IMR-90 (cell line): ENCODE data around the gene IFT43. TPM values are rescaled to one million over a fixed set of nuclear protein-coding genes. Genes with fewer than 3 reads are reported as not detected.

Experiments used
- ATAC-seq: fragments of 200-7000 bp; cut with Tn5 transposase; 2 replicates; pipeline ENCODE4 v1.9.1; 2020; ENCODE audit warnings: low read depth, mild to moderate bottlenecking, moderate library complexity
- BruUV-seq: library from RNA; stranded (reverse); fragments of 400-500 nt; replicated peaks from 2 replicates; lab custom pipeline; 2021; lab: Mats Ljungman, UMichigan
- CTCF ChIA-PET: fragments of 300-600 bp; formaldehyde crosslinking; extraction: SDS; loops from one replicate; lab custom pipeline; 2021; ENCODE audit warnings: antibody characterized with exemption; lab: Yijun Ruan, JAX
- POLR2A ChIA-PET: fragments of 300-600 bp; sonication (Branson Sonifier 250); formaldehyde crosslinking; loops from one replicate; lab custom pipeline; 2022; ENCODE audit warnings: antibody characterized with exemption; ENCODE audit not compliant: unreplicated experiment; lab: Charles Lee
- DNase-seq: peaks from one replicate; pipeline ENCODE4 v3.0.0; 2013
- H2AFZ ChIP-seq: replicated peaks from 2 replicates; pipeline ENCODE3; 2013; ENCODE audit warnings: low read length, mild to moderate bottlenecking; ENCODE audit not compliant: poor library complexity
- H2AK5ac ChIP-seq: 2 replicates; pipeline ENCODE4 v1.6.1; 2013; ENCODE audit warnings: low read depth, low read length, inconsistent platforms
- H2AK9ac ChIP-seq: replicated peaks from 2 replicates; pipeline ENCODE3; 2013; ENCODE audit warnings: mild to moderate bottlenecking, low read depth, low read length, moderate library complexity; ENCODE audit not compliant: poor library complexity
- H2BK120ac ChIP-seq: 2 replicates; pipeline ENCODE4 v1.6.1; 2013; ENCODE audit warnings: low read depth, low read length, inconsistent platforms
- H2BK15ac ChIP-seq: 3 replicates; pipeline ENCODE4 v1.6.1; 2013; ENCODE audit warnings: low read depth, low read length, inconsistent platforms
- H2BK20ac ChIP-seq: 2 replicates; pipeline ENCODE4 v1.6.1; 2013; ENCODE audit warnings: low read depth, mild to moderate bottlenecking, inconsistent platforms, low read length, moderate library complexity
- H2BK5ac ChIP-seq: 2 replicates; pipeline ENCODE4 v1.6.1; 2013; ENCODE audit warnings: mild to moderate bottlenecking, low read depth, low read length, inconsistent platforms; ENCODE audit not compliant: poor library complexity, severe bottlenecking
- H3K14ac ChIP-seq: replicated peaks from 2 replicates; pipeline ENCODE4 v1.6.1; 2013; ENCODE audit warnings: low read depth, low read length, inconsistent platforms
- H3K18ac ChIP-seq: 2 replicates; pipeline ENCODE4 v1.6.1; 2013; ENCODE audit warnings: low read depth, low read length, control low read depth
- H3K23ac ChIP-seq: 2 replicates; pipeline ENCODE4 v1.6.1; 2013; ENCODE audit warnings: low read depth, low read length, inconsistent platforms
- H3K27ac ChIP-seq: 2 replicates; pipeline ENCODE4 v1.5.1; 2013; ENCODE audit warnings: mild to moderate bottlenecking, control low read depth, low read length; ENCODE audit not compliant: insufficient read depth
- H3K27me3 ChIP-seq: 2 replicates; pipeline ENCODE4 v1.6.1; 2013; ENCODE audit warnings: low read length; ENCODE audit not compliant: control insufficient read depth, insufficient read depth
- H3K36me3 ChIP-seq: 2 replicates; pipeline ENCODE4 v1.6.1; 2013; ENCODE audit warnings: low read length, mixed read lengths; ENCODE audit not compliant: control insufficient read depth, insufficient read depth
- H3K4ac ChIP-seq: 2 replicates; pipeline ENCODE4 v1.6.1; 2013; ENCODE audit warnings: low read depth, low read length, inconsistent platforms
- H3K4me1 ChIP-seq: 2 replicates; pipeline ENCODE4 v1.6.1; 2013; ENCODE audit warnings: low read length, mixed read lengths; ENCODE audit not compliant: control insufficient read depth, insufficient read depth
- H3K4me2 ChIP-seq: 2 replicates; pipeline ENCODE4 v1.6.1; 2013; ENCODE audit warnings: low read depth, mild to moderate bottlenecking, control low read depth, low read length, moderate library complexity
- H3K4me3 ChIP-seq: 2 replicates; pipeline ENCODE4 v1.5.1; 2013; ENCODE audit warnings: low read depth, mild to moderate bottlenecking, control low read depth, low read length, moderate library complexity; ENCODE audit not compliant: insufficient read depth
- H3K56ac ChIP-seq: 2 replicates; pipeline ENCODE4 v1.6.1; 2013; ENCODE audit warnings: low read length, inconsistent platforms; ENCODE audit not compliant: insufficient read depth; ENCODE audit errors: extremely low read depth
- H3K79me1 ChIP-seq, 2 experiments: 2 replicates each; pipeline ENCODE4 v1.6.1; 2013; ENCODE audit warnings: low read length in 2 of 2, inconsistent platforms in 1 of 2, low read depth in 1 of 2
- H3K9ac ChIP-seq: 2 replicates; pipeline ENCODE4 v1.6.1; 2013; ENCODE audit warnings: low read depth, low read length, control low read depth
- H3K9me1 ChIP-seq: 2 replicates; pipeline ENCODE4 v1.6.1; 2013; ENCODE audit warnings: low read length, inconsistent platforms; ENCODE audit not compliant: insufficient read depth
- H3K9me3 ChIP-seq: 2 replicates; pipeline ENCODE4 v1.6.1; 2013; ENCODE audit warnings: low read length; ENCODE audit not compliant: control insufficient read depth, insufficient read depth
- H4K20me1 ChIP-seq: 2 replicates; pipeline ENCODE4 v1.6.1; 2013; ENCODE audit warnings: low read length, inconsistent platforms; ENCODE audit not compliant: insufficient read depth
- H4K5ac ChIP-seq: 2 replicates; pipeline ENCODE4 v1.6.1; 2013; ENCODE audit warnings: mild to moderate bottlenecking, low read depth, low read length, control low read depth
- H4K8ac ChIP-seq, 2 experiments: 2 replicates each; pipeline ENCODE4 v1.6.1; 2013; ENCODE audit warnings: low read depth in 2 of 2, low read length in 2 of 2, control low read depth in 1 of 2, inconsistent platforms in 1 of 2
- H4K91ac ChIP-seq: 2 replicates; pipeline ENCODE4 v1.6.1; 2013; ENCODE audit warnings: low read depth, low read length, inconsistent platforms; ENCODE audit not compliant: insufficient read depth
- MXI1 ChIP-seq: IDR thresholded peaks from 2 replicates; pipeline ENCODE4 v1.6.1; 2012; ENCODE audit warnings: low read depth, mild to moderate bottlenecking, low read length, moderate library complexity, borderline replicate concordance
- SMC3 ChIP-seq: fragments of 150-350 bp; IDR thresholded peaks from 2 replicates; pipeline ENCODE4 v1.6.1; 2016; ENCODE audit warnings: low read depth, mild to moderate bottlenecking, antibody characterized with exemption, low read length, moderate library complexity
- WGBS, 2 experiments: methylation state at CpG; one replicate each; pipeline versions ENCODE4 v1.1.5 to v1.1.7; 2013; ENCODE audit warnings: missing lambda C conversion rate in 2 of 2; ENCODE audit not compliant: insufficient read length in 1 of 2; ENCODE audit errors: extremely low coverage in 2 of 2; 5-methylcytosine and 5-hydroxymethylcytosine counted together
- dilution Hi-C: fragments of 300-500 bp; cut with HindIII; formaldehyde crosslinking; loops from one replicate; pipeline ENCODE4 v1.14.3; 2018; ENCODE audit warnings: low sequenced_read_pairs; ENCODE audit not compliant: unreplicated experiment
- in situ Hi-C: fragments of 300-500 bp; cut with MboI; formaldehyde crosslinking; loops from 3 replicates; pipeline ENCODE4 v1.14.3; 2019; ENCODE audit warnings: low sequenced_read_pairs, inconsistent platforms, mixed read lengths
- intact Hi-C: fragments of 100-400 bp; cut with micrococcal nuclease; formaldehyde crosslinking; loops from 2 replicates; pipeline ENCODE4 v1.10.0; 2022
- polyA plus RNA-seq, 3 experiments: library from polyadenylated mRNA; depleted of rRNA; stranded (reverse); fragments of >200 nt; gene quantifications; 2 replicates each; pipeline ENCODE4 v1.2.3, GENCODE V29; 2012; ENCODE audit warnings: low replicate concordance in 1 of 3
- total RNA-seq: library from RNA; depleted of rRNA; stranded (reverse); fragments of >200 nt; gene quantifications from 2 replicates; pipeline ENCODE4 v1.2.3, GENCODE V29; 2012

Gene IFT43
- total and polyA plus RNA-seq, 2 of the 4 experiments (the other 2 are of a cell fraction), result 41.4 to 43.2 TPM

DNA sequence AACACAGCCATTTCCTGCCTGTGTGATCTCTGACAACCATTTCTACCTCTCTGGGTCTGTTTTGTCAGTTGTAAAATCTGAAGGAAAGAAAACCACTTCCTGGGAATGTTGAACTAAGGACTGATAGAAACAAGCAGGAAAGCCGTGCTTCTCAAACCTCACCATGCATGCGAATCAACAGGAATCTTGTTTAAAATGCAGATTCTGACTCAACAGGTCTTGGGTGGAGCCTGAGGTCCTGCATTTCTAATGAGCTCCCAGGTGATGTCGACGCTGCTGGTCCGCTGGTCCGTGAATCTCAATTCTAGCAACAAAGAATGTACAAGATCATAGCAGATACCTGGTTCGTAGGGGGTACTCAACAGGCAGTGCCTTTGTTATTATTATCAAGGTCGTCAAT is 128.1 kb downstream of the IFT43 start:
- no peak overlapping the region for H2BK120ac ChIP-seq
- H3K14ac ChIP-seq, result no peak overlapping the region
- no TSS peak for BruUV-seq
- 67% methylated on average over 2 of the region's 8 CpGs; no CpG with 5 or more reads in 1 of the 2 experiments for WGBS, 2 experiments
- H3K4me3 ChIP-seq, result no peak overlapping the region
- H3K9ac ChIP-seq, result no peak overlapping the region
- no peak overlapping the region for H3K18ac ChIP-seq
- ATAC-seq (no peak), DNase-seq (no peak)
- no peak overlapping the region for H2AK5ac ChIP-seq
- H2AK9ac ChIP-seq, result no peak overlapping the region
- no peak overlapping the region for H3K4ac ChIP-seq
- H4K20me1 ChIP-seq, result no peaks in the 10 kb centered on the region
- H3K56ac ChIP-seq, result no peak overlapping the region
- dilution Hi-C loops (no loop called here), intact Hi-C loops (no loop called here), in situ Hi-C loops (no loop called here)
- H3K27ac ChIP-seq, result no peak overlapping the region
- no peak overlapping the region for H4K91ac ChIP-seq
- no peaks in the 10 kb centered on the region for H3K36me3 ChIP-seq
- H3K4me2 ChIP-seq, result no peak overlapping the region
- H3K23ac ChIP-seq, result no peak overlapping the region
- H2BK20ac ChIP-seq, result no peak overlapping the region
- no peak for TF ChIP-seq MXI1
- no peak for TF ChIP-seq SMC3
- no peak overlapping the region for H2BK5ac ChIP-seq
- CTCF ChIA-PET, result no interaction called here
- H3K27me3 ChIP-seq, result peaks cover 17% of the 10 kb centered on the region
- H3K4me1 ChIP-seq, result no peaks in the 10 kb centered on the region
- H3K9me3 ChIP-seq, result no peaks in the 10 kb centered on the region
- H4K5ac ChIP-seq, result no peak overlapping the region
- H3K79me1 ChIP-seq, result no peaks in the 10 kb centered on the region
- H2BK15ac ChIP-seq, result no peak overlapping the region
- no peaks in the 10 kb centered on the region for H3K9me1 ChIP-seq
- no peak overlapping the region for H2AFZ ChIP-seq
- no peak overlapping the region for H4K8ac ChIP-seq
- POLR2A ChIA-PET, result no interaction called here
